ENCODE data around the gene SLC35D3. TPM values are rescaled to one million over a fixed set of nuclear protein-coding genes. Genes with fewer than 3 reads are reported as not detected.
"Not testable (repeated sequence)": the region's sequence is repeated elsewhere in the genome, so short reads cannot be mapped to it uniquely, and the experiment has no call there.

Gene SLC35D3
- polyA plus RNA-seq, 3 donors, result 0.14 to 0.19 TPM; not detected in 1

GRCh38 chr6:136964398-136964797 lies 42.3 kb downstream of the SLC35D3 start:
- DNase-seq, result no peak

GRCh38 chr6:136967876-136968752 lies 46.0 kb downstream of the SLC35D3 start:
- DNase-seq, result peak; percentile 55

GRCh38 chr6:136968837-136969236 lies 46.7 kb downstream of the SLC35D3 start:
- no peak for DNase-seq

GRCh38 chr6:136969433-136969832 lies 47.3 kb downstream of the SLC35D3 start:
- DNase-seq, result no peak

GRCh38 chr6:136969930-136970329 lies 47.8 kb downstream of the SLC35D3 start:
- no peak for DNase-seq

GRCh38 chr6:136971609-136972008 lies 49.5 kb downstream of the SLC35D3 start:
- DNase-seq, result no peak

GRCh38 chr6:136973781-136974180 lies 51.7 kb downstream of the SLC35D3 start:
- not testable (repeated sequence) for DNase-seq

Other genes starting within 250 kb of the SLC35D3 start
- 1 to 10 TPM; 6.0 to 8.4 (median 6.6) TPM for gene MAP3K5, start 129.8 kb upstream of the SLC35D3 start, polyA plus RNA-seq (ENCODE audit: insufficient read length in 3 of 3)
- 10 to 100 TPM; 10.6 to 14.2 (median 11.2) TPM for gene PEX7, start 99.7 kb upstream of the SLC35D3 start, polyA plus RNA-seq (ENCODE audit: insufficient read length in 3 of 3)
- gene IL20RA, start 122.7 kb downstream of the SLC35D3 start, polyA plus RNA-seq (ENCODE audit: insufficient read length in 3 of 3), result 1 to 10 TPM; 1.1 to 2.6 (median 1.6) TPM

Data from renal pelvis (tissue), 4 donors.